HG03066 (cell line): Measurements from ENCODE around the gene TNNT3.
"Not testable (repeated sequence)": the region's sequence is repeated elsewhere in the genome, so short reads cannot be mapped to it uniquely, and the experiment has no call there.

Source experiments
- ATAC-seq: cut with Tn5 transposase; IDR thresholded peaks from one replicate; pipeline ENCODE4 v1.9.1; 2021; ENCODE audit warnings: low read depth; ENCODE audit not compliant: unreplicated experiment

The TNNT3 gene

GRCh38 chr11:1931341-1932104 is 12.0 kb downstream of the TNNT3 start:
- ATAC-seq, result no peak

- ATAC-seq, result no peak
Measured at GRCh38 chr11:1932105-1932480, 12.6 kb downstream of the TNNT3 start.

- no peak for ATAC-seq
Measured at GRCh38 chr11:1932681-1933080, 13.2 kb downstream of the TNNT3 start.

GRCh38 chr11:1933416-1934334 is 14.2 kb downstream of the TNNT3 start:
- ATAC-seq, result no peak

- ATAC-seq, result no peak
Measured at GRCh38 chr11:1934335-1935155, 15.0 kb downstream of the TNNT3 start.

GRCh38 chr11:1935156-1936071 is 15.9 kb downstream of the TNNT3 start:
- no peak for ATAC-seq

GRCh38 chr11:1936072-1936780 is 16.7 kb downstream of the TNNT3 start:
- no peak for ATAC-seq

- ATAC-seq, result no peak
Measured at GRCh38 chr11:1936781-1937615, 17.5 kb downstream of the TNNT3 start.

- no peak for ATAC-seq
Measured at GRCh38 chr11:1937616-1938342, 18.3 kb downstream of the TNNT3 start.

- ATAC-seq, result no peak
Measured at GRCh38 chr11:1938343-1939005, 19.0 kb downstream of the TNNT3 start.

GRCh38 chr11:1939006-1939625 is 19.6 kb downstream of the TNNT3 start:
- no peak for ATAC-seq

- ATAC-seq, result not testable (repeated sequence)
Measured at GRCh38 chr11:1939788-1940187, 20.3 kb downstream of the TNNT3 start.

GRCh38 chr11:1942558-1943260 is 23.2 kb downstream of the TNNT3 start:
- ATAC-seq, result no peak

- no peak for ATAC-seq
Measured at GRCh38 chr11:1943576-1943975, 24.1 kb downstream of the TNNT3 start.

- no peak for ATAC-seq
Measured at GRCh38 chr11:1943977-1944376, 24.5 kb downstream of the TNNT3 start.

- ATAC-seq, result no peak
Measured at GRCh38 chr11:1946812-1947484, 27.4 kb downstream of the TNNT3 start, which contains the start of gene MRPL23. Gene MRPL23 (plus strand): TSS chr11:1947332. CDS start chr11:1947363, 31 bp downstream.
